AG09319 (cell line): ENCODE measurements around the gene RIPOR2.

Source experiments
- DNase-seq: peaks from one replicate; pipeline ENCODE4 v3.0.0-alpha.2; 2010; ENCODE audit warnings: low read depth; ENCODE audit errors: extremely low read depth
- TF ChIP-seq, protein P1 (sequence below): IDR thresholded peaks from 2 replicates; pipeline ENCODE4 v1.5.1; 2011; ENCODE audit warnings: low read depth, mild to moderate bottlenecking, inconsistent platforms, low read length, moderate library complexity

RIPOR2 gene

DNA sequence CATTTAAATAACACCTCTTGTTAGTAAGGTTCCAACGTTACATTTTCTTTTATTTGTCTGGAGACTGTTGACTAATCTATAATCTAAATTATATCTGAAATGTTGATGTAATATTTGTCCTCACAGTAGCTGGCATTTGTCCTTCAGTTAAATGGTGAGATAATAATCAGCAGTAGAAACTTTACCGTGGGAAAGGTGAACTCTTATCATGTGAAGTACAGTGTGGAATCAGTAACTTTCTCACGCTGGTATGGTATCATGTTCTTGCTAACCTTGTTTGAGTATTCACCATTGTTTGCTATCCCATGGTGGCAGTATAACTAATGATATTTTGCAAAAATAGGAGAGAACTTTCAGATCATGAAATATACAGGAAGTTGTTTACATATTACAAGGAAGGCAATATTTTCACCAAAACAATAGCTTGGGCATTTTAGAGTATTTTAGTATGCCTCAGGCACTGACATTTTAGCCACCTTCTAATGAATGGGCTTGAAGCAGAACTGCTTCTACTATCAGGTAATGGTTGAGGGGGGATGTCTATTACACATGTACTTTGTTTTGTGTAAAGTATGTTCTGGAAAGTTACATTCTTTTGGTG lies 156.2 kb downstream of the RIPOR2 start:
- DNase-seq, result no peak
- TF ChIP-seq, protein P1, sequence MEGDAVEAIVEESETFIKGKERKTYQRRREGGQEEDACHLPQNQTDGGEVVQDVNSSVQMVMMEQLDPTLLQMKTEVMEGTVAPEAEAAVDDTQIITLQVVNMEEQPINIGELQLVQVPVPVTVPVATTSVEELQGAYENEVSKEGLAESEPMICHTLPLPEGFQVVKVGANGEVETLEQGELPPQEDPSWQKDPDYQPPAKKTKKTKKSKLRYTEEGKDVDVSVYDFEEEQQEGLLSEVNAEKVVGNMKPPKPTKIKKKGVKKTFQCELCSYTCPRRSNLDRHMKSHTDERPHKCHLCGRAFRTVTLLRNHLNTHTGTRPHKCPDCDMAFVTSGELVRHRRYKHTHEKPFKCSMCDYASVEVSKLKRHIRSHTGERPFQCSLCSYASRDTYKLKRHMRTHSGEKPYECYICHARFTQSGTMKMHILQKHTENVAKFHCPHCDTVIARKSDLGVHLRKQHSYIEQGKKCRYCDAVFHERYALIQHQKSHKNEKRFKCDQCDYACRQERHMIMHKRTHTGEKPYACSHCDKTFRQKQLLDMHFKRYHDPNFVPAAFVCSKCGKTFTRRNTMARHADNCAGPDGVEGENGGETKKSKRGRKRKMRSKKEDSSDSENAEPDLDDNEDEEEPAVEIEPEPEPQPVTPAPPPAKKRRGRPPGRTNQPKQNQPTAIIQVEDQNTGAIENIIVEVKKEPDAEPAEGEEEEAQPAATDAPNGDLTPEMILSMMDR, result no peak

DNA sequence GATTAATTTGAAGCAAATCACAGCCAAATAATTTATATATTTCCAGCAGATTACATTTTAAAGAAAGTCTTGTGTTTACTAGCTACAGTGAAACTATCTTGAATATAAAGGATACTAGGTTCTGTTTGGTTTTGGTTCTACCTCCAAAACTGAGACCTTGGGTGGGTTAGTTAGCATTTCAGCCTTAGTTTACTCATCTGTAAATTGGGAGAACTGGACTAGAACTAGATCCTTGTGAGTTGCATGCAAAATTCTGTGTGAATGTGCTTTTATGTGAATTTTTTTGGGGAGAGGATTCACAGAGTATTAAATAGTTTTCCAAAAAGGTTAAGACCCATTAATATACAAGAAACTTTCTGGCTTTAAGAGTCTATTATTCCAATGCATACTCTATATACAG lies 156.9 kb downstream of the RIPOR2 start:
- TF ChIP-seq, protein P1, result no peak

DNA sequence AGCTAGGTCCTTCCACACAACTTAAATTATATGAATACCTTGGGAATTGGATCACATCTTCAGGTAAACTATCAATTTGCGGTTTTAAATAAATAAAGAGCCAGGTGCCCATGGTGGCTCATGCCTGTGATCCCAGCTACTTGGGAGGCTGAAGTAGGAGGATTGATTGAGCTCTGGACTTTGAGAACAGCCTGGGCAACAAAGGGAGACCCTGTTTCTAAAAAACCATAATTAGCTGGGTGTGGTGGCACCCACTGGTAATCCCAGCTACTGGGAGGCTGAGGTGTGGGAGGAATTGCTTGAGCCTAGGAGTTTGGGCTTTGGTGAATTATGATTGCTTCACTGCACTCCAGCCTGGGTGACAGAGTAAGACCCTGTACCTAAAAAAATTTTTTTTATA lies 157.6 kb downstream of the RIPOR2 start:
- no peak for DNase-seq
- TF ChIP-seq, protein P1, result no peak

More for the DNA sequence above, 156.9 kb downstream of the RIPOR2 start:
- DNase-seq, result no peak

DNA sequence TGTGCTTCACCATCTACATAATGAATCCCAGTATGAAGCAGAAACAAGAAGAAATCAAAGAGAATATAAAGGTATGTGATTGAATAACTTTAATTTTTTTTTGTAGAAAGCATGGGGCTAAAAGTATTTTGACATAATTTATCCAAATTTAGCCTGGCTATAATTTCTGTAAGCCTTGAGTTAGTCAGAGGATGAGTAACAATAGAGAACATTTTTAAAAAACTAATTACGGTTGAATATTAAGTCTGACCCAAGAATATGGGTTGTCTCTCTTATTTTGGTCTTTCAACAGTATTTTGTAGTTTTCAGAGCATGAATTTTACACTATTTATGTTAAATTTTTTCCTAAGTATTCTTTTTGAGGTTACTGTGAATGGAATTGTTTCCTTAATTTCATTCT lies 158.5 kb downstream of the RIPOR2 start:
- no peak for DNase-seq
- TF ChIP-seq, protein P1, result no peak

DNA sequence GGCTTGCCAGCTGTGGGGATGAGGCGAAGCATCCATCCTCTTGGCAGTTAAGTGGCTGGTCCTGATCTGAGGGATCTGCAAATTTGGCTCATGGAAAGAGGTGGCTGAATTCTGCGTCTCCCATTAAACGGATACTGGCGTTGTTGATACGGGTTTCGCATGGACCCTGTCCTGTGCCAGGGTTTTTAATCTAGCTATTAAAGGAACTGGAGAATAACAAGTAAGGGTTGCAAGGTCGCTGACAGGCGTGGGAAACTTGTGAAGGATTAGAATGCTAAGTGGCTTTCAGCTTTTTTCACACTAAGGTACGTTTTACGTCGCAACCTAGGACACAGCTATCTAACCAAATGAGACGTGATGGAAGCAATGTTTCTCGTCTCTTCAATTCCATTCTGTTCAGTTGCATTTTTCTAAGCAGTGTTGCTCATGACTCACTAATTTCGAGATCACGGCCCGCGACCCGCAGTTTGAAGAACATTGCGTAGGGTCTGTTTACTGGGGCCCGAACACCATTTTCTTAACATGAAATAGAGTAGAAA lies 160.2 kb downstream of the RIPOR2 start:
- TF ChIP-seq, protein P1, result no peak
- DNase-seq, result no peak

GRCh38 chr6:24774696-24775519 lies 160.9 kb downstream of the RIPOR2 start, which contains the start of gene GMNN:
GMNN (plus strand) TSS chr6:24774937; CDS start chr6:24777247, 2,310 bp downstream.
- TF ChIP-seq, protein P1, result no peak
- peak; percentile 78 for DNase-seq

DNA sequence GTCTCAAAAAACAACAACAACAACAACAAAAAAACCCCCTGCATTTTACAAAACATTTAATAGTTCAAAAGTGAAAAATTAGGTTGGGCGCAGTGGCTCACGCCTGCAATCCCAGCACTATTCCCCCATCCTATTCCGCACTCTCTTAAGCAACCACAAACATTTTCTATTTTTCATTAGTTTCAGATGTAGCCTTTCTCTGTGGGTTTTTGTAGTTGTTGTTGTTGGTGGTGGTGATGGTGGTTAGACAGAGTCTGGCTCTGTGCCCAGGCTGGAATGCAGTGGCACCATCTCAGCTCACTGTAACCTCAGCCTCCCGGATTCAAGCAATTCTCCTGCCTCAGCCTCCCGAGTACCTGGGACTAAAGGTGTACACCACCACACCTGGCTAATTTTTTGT lies 167.4 kb downstream of the RIPOR2 start:
- TF ChIP-seq, protein P1, result no peak
- no peak for DNase-seq
